Smooth muscle cell (in vitro differentiated cells): ENCODE measurements around the gene KCNG3. TPM values are rescaled to one million over a fixed set of nuclear protein-coding genes. Genes with fewer than 3 reads are reported as not detected.

Experiments
- DNase-seq: peaks from one replicate; lab custom pipeline; 2025; ENCODE audit not compliant: unreplicated experiment; lab: John Stamatoyannopoulos, UW
- H2AFZ ChIP-seq: fragments of 200-600 bp; sonication (generic); 2 replicates; pipeline ENCODE4 v1.6.0; 2016; ENCODE audit warnings: antibody characterized with exemption, low read depth, mild to moderate bottlenecking
- H3F3A ChIP-seq: fragments of 200-600 bp; sonication (generic); 2 replicates; pipeline ENCODE4 v1.6.0; 2017; ENCODE audit warnings: antibody characterized with exemption, low read depth
- H3K27ac ChIP-seq: fragments of 200-600 bp; sonication (generic); 2 replicates; pipeline ENCODE4 v1.5.1; 2016; ENCODE audit warnings: low read depth, mild to moderate bottlenecking
- H3K27me3 ChIP-seq: fragments of 200-600 bp; sonication (generic); 2 replicates; pipeline ENCODE4 v1.6.1; 2016; ENCODE audit warnings: low read depth, mild to moderate bottlenecking
- H3K36me3 ChIP-seq: fragments of 200-600 bp; sonication (generic); 2 replicates; pipeline ENCODE4 v1.5.1; 2016; ENCODE audit warnings: low read depth
- H3K4me1 ChIP-seq: fragments of 200-600 bp; sonication (generic); 2 replicates; pipeline ENCODE4 v1.5.1; 2016; ENCODE audit warnings: low read depth
- H3K4me2 ChIP-seq: fragments of 200-600 bp; sonication (generic); 2 replicates; pipeline ENCODE4 v1.6.0; 2016; ENCODE audit warnings: mild to moderate bottlenecking
- H3K4me3 ChIP-seq: fragments of 200-600 bp; sonication (generic); 2 replicates; pipeline ENCODE4 v1.5.1; 2016; ENCODE audit warnings: mild to moderate bottlenecking
- H3K79me2 ChIP-seq: fragments of 200-600 bp; sonication (generic); 2 replicates; pipeline ENCODE4 v1.6.0; 2016; ENCODE audit warnings: low read depth, mild to moderate bottlenecking
- H3K9ac ChIP-seq: fragments of 200-600 bp; sonication (generic); 2 replicates; pipeline ENCODE4 v1.6.0; 2016; ENCODE audit warnings: low read depth
- H3K9me3 ChIP-seq: fragments of 200-600 bp; sonication (generic); replicated peaks from 2 replicates; pipeline ENCODE4 v1.5.1; 2016; ENCODE audit warnings: low read depth
- H4K20me1 ChIP-seq: fragments of 200-600 bp; sonication (generic); 2 replicates; pipeline ENCODE4 v1.6.0; 2016; ENCODE audit warnings: low read depth
- WGBS: methylation state at CpG from one replicate; pipeline ENCODE4 v1.1.7; 2016; ENCODE audit warnings: low lambda C conversion rate; 5-methylcytosine and 5-hydroxymethylcytosine counted together
- polyA plus RNA-seq: library from polyadenylated mRNA; unstranded; fragments of >200 nt; fragmentation: Nextera tagmentation; extraction: Ambion mirVana; gene quantifications from 2 replicates; pipeline ENCODE4 v1.2.1, GENCODE V29; 2016
- total RNA-seq: library from RNA; depleted of rRNA; stranded (reverse); fragments of >200 nt; gene quantifications from 2 replicates; pipeline ENCODE4 v1.2.3, GENCODE V29; 2014
- TF ChIP-seq, protein P1 (sequence below): fragments of 200-600 bp; sonication (generic); IDR thresholded peaks from 2 replicates; pipeline ENCODE4 v1.5.1; 2017; ENCODE audit warnings: borderline replicate concordance, mild to moderate bottlenecking, antibody characterized with exemption; ENCODE audit not compliant: insufficient read depth, poor library complexity, severe bottlenecking

Gene KCNG3
- total and polyA plus RNA-seq, 2 experiments from 2014 or later = not detected

DNA sequence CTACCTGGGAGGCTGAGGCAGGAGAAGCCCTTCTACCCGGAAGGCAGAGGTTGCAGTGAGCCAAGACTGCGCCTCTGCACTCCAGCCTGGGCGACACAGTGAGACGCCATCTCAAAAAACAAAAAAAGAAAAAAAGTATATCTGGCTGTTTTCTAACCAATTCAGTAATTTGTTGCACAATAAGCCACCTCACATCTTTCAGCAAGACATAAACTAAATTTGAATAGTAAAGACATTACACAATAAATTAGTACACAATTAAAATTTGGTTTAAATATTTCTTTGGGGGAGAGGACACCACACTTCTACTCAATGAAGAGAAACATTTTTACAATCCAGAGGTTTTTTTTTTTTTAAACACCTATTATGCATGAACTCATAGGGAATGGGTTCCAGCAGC is 38.6 kb upstream of the KCNG3 start:
- Histone ChIP-seq H3K9ac (no peak overlapping the region), H3K4me1 (no peaks in the 10 kb centered on the region), H3K9me3 (no peaks in the 10 kb centered on the region), H4K20me1 (no peaks in the 10 kb centered on the region), H3K27ac (no peak overlapping the region), H2AFZ (no peak overlapping the region), H3K79me2 (no peaks in the 10 kb centered on the region), H3F3A (no peaks in the 10 kb centered on the region), H3K36me3 (no peaks in the 10 kb centered on the region), H3K4me2 (no peak overlapping the region), H3K27me3 (no peaks in the 10 kb centered on the region), H3K4me3 (no peak overlapping the region)
- DNase-seq = no peak
- TF ChIP-seq, protein P1, sequence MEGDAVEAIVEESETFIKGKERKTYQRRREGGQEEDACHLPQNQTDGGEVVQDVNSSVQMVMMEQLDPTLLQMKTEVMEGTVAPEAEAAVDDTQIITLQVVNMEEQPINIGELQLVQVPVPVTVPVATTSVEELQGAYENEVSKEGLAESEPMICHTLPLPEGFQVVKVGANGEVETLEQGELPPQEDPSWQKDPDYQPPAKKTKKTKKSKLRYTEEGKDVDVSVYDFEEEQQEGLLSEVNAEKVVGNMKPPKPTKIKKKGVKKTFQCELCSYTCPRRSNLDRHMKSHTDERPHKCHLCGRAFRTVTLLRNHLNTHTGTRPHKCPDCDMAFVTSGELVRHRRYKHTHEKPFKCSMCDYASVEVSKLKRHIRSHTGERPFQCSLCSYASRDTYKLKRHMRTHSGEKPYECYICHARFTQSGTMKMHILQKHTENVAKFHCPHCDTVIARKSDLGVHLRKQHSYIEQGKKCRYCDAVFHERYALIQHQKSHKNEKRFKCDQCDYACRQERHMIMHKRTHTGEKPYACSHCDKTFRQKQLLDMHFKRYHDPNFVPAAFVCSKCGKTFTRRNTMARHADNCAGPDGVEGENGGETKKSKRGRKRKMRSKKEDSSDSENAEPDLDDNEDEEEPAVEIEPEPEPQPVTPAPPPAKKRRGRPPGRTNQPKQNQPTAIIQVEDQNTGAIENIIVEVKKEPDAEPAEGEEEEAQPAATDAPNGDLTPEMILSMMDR = no peak
- 100% methylated on average over 4 of the region's 4 CpGs for WGBS

- no peak overlapping the region for H3K4me3 ChIP-seq
- H4K20me1 ChIP-seq = no peaks in the 10 kb centered on the region
- no peak for DNase-seq
- H3K27ac ChIP-seq = no peak overlapping the region
- H3K27me3 ChIP-seq = no peaks in the 10 kb centered on the region
- WGBS = 82% methylated on average over 13 of the region's 13 CpGs
- H3K9me3 ChIP-seq = no peaks in the 10 kb centered on the region
- TF ChIP-seq, protein P1 = no peak
- H3K4me2 ChIP-seq = no peak overlapping the region
- H3K9ac ChIP-seq = no peak overlapping the region
- H3F3A ChIP-seq = no peaks in the 10 kb centered on the region
- H3K4me1 ChIP-seq = no peaks in the 10 kb centered on the region
- H2AFZ ChIP-seq = no peak overlapping the region
- no peaks in the 10 kb centered on the region for H3K79me2 ChIP-seq
- H3K36me3 ChIP-seq = no peaks in the 10 kb centered on the region
Observed at GRCh38 chr2:42523341-42523740, 29.6 kb upstream of the KCNG3 start.

GRCh38 chr2:42522035-42522434 is 28.3 kb upstream of the KCNG3 start:
- Histone ChIP-seq H3F3A (no peaks in the 10 kb centered on the region), H3K27me3 (no peaks in the 10 kb centered on the region), H3K4me2 (no peak overlapping the region), H3K36me3 (no peaks in the 10 kb centered on the region), H2AFZ (no peak overlapping the region), H3K79me2 (no peaks in the 10 kb centered on the region), H3K4me1 (no peaks in the 10 kb centered on the region), H4K20me1 (no peaks in the 10 kb centered on the region), H3K27ac (no peak overlapping the region), H3K9me3 (no peaks in the 10 kb centered on the region), H3K4me3 (no peak overlapping the region), H3K9ac (no peak overlapping the region)
- TF ChIP-seq, protein P1 = no peak
- WGBS = 64% methylated on average over 2 of the region's 2 CpGs
- DNase-seq = no peak

DNA sequence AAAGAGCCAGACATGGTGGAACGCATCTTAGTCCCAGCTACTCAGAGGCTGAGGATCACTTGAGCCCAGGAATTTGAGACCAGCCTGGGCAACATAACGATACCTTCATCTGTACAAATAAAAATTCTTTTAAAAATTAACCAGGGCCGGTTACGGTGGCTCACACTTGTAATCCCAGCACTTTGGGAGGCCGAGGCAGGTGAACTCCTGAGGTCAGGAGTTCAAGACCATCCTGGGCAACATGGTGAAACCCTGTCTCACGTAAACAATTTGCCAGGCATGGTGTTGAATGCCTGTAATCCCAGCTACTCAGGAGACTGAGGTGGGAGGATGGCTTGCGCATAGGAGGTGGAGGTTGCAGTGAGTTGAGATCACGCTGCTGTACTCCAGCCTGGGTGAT is 25.8 kb upstream of the KCNG3 start:
- Histone ChIP-seq H3K36me3 (no peaks in the 10 kb centered on the region), H3K4me3 (no peak overlapping the region), H3K27me3 (no peaks in the 10 kb centered on the region), H3K9me3 (no peaks in the 10 kb centered on the region), H3K79me2 (no peaks in the 10 kb centered on the region), H3K4me1 (no peaks in the 10 kb centered on the region), H3F3A (no peaks in the 10 kb centered on the region), H2AFZ (no peak overlapping the region), H3K27ac (no peak overlapping the region), H3K4me2 (no peak overlapping the region), H4K20me1 (no peaks in the 10 kb centered on the region), H3K9ac (no peak overlapping the region)
- DNase-seq = no peak
- WGBS = 97% methylated on average over 8 of the region's 8 CpGs
- TF ChIP-seq, protein P1 = no peak
